Left ventricle myocardium inferior (tissue), 1 donor: ENCODE data around the gene TMEM114. TPM values are rescaled to one million over a fixed set of nuclear protein-coding genes. Genes with fewer than 3 reads are reported as not detected.

ENCODE experiments used
- DNase-seq: peaks from one replicate; pipeline ENCODE4 v3.0.0-alpha.2; 2020
- H3K27ac ChIP-seq: fragments of 200-600 bp; replicated peaks from 2 replicates; pipeline ENCODE4 v1.8.0; 2021
- H3K27me3 ChIP-seq: fragments of 200-600 bp; 2 replicates; pipeline ENCODE4 v1.8.0; 2021; ENCODE audit warnings: low read depth
- H3K36me3 ChIP-seq: fragments of 200-600 bp; 2 replicates; pipeline ENCODE4 v1.8.0; 2021
- H3K4me1 ChIP-seq: fragments of 200-600 bp; 2 replicates; pipeline ENCODE4 v1.8.0; 2021
- H3K4me3 ChIP-seq: fragments of 200-600 bp; 2 replicates; pipeline ENCODE4 v1.8.0; 2021; ENCODE audit warnings: mild to moderate bottlenecking, moderate library complexity
- H3K9me3 ChIP-seq: fragments of 200-600 bp; replicated peaks from 2 replicates; pipeline ENCODE4 v1.8.0; 2021
- intact Hi-C: fragments of 100-400 bp; cut with micrococcal nuclease; formaldehyde crosslinking; loops from one replicate; pipeline ENCODE4 v1.11.0; 2022
- total RNA-seq: library from RNA; stranded (reverse); fragmentation: NEBNext Ultra II Directional; extraction: Animal tissue kit (Norgen Biotek cat#: 25700); gene quantifications from one replicate; pipeline ENCODE4 v1.2.1, GENCODE V29; 2021
- TF ChIP-seq, protein P1 (sequence below): fragments of 200-600 bp; IDR thresholded peaks from 2 replicates; pipeline ENCODE4 v1.8.0; 2021; ENCODE audit warnings: antibody characterized with exemption, mild to moderate bottlenecking, borderline replicate concordance
- donor health status: DM: no; HTN: yes; CAD: no; lungs with severe emphysema.

Gene TMEM114
- total RNA-seq, 1 donor from 2014 or later = not detected

DNA sequence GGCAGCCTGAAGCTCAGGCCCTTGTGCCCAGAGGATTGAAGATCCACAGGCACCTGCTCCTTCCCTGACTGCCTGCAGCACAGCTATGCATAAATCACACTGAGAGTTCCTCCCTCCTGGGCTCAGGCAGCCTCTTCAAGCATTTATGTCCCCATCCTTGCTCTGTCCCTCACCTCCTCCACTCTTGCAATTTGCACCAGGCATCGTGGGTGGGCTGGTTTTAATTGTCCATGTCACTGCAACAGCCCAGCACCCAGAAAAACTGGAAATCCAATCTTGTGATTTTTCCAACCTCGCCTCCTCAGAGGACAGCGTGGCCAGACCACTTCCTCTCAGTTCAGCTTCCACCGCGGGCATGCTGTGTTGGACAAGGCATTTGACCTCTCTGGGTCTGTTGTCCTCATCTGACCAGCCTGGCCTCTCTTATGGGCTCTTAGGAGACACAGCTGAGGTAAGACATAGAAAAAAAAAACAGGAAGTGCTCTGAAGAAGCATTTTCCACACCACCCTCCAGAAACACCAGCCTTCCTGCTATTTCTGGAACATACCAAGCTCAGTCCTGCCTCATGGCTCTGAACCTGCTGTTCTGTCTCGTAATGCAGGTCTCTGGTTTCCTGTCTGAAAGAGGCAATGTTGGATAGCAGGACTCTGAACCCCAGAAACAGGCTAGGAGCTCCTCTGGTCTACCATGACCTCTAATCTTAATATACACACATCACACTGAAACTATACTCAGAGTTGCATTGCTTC lies 8.3 kb downstream of the TMEM114 start:
- intact Hi-C loops = no loop called here
- H3K4me1 ChIP-seq = no peaks in the 10 kb centered on the region
- TF ChIP-seq, protein P1, sequence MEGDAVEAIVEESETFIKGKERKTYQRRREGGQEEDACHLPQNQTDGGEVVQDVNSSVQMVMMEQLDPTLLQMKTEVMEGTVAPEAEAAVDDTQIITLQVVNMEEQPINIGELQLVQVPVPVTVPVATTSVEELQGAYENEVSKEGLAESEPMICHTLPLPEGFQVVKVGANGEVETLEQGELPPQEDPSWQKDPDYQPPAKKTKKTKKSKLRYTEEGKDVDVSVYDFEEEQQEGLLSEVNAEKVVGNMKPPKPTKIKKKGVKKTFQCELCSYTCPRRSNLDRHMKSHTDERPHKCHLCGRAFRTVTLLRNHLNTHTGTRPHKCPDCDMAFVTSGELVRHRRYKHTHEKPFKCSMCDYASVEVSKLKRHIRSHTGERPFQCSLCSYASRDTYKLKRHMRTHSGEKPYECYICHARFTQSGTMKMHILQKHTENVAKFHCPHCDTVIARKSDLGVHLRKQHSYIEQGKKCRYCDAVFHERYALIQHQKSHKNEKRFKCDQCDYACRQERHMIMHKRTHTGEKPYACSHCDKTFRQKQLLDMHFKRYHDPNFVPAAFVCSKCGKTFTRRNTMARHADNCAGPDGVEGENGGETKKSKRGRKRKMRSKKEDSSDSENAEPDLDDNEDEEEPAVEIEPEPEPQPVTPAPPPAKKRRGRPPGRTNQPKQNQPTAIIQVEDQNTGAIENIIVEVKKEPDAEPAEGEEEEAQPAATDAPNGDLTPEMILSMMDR = no peak
- H3K36me3 ChIP-seq = no peaks in the 10 kb centered on the region
- no peak overlapping the region for H3K27ac ChIP-seq
- no peak overlapping the region for H3K4me3 ChIP-seq
- DNase-seq = no peak
- H3K9me3 ChIP-seq = no peaks in the 10 kb centered on the region
- H3K27me3 ChIP-seq = peaks cover 46% of the 10 kb centered on the region

DNA sequence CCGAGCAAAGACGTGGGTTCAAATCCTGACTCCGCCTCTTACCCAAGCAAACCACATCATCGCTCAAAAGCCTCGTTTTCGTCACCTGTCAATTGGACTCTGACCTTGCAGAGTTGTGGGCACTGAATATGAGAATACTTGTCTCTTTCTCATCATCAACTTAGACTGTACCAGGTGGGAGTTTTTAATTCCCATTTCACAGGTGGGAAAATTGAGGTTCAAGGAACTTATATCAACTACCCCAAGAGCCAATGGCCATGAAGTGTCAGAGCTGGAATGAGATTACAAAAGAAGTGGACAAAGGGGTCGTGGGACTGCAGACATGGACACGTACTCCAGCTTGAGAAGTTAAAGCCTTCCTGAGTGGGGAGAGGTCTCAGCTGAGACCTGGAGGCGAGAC lies 10.8 kb downstream of the TMEM114 start:
- Histone ChIP-seq H3K27me3 (peaks cover 54% of the 10 kb centered on the region), H3K4me3 (no peak overlapping the region), H3K27ac (no peak overlapping the region), H3K4me1 (no peaks in the 10 kb centered on the region), H3K9me3 (no peaks in the 10 kb centered on the region), H3K36me3 (no peaks in the 10 kb centered on the region)
- no peak for DNase-seq
- intact Hi-C loops = no loop called here
- TF ChIP-seq, protein P1 = no peak

DNA sequence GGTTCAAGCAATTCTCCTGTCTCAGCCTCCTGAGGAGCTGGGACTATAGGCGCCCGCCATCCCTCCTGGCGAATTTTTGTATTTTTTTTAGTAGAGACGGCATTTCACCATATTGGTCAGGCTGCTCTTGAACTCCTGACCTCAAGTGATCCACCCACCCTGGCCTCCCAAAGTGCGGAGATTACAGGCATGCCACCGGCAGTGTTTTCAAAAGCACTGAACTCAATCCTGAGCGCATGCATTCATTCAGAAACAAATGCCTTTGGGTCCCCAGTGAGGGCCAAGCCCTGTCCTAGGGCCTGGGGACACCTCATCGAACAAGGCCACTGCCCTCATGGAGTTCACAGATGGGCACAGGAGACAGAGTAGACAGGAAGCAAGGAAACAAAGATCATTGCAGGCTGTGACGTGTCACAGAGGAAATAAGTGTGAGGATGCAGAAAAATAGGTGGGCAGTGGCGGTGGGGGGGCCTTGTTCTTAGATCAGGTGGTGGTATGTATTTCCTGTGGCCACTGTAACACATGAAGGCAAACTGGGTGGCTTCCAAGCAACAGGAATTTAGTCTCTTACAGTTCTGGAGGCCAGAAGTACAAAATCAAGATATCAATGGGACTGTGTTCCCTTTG lies 12.5 kb downstream of the TMEM114 start:
- intact Hi-C loops = no loop called here
- H3K27me3 ChIP-seq = peaks cover 68% of the 10 kb centered on the region
- no peaks in the 10 kb centered on the region for H3K4me1 ChIP-seq
- TF ChIP-seq, protein P1 = no peak
- no peaks in the 10 kb centered on the region for H3K36me3 ChIP-seq
- H3K9me3 ChIP-seq = no peaks in the 10 kb centered on the region
- no peak overlapping the region for H3K27ac ChIP-seq
- no peak for DNase-seq
- no peak overlapping the region for H3K4me3 ChIP-seq

DNA sequence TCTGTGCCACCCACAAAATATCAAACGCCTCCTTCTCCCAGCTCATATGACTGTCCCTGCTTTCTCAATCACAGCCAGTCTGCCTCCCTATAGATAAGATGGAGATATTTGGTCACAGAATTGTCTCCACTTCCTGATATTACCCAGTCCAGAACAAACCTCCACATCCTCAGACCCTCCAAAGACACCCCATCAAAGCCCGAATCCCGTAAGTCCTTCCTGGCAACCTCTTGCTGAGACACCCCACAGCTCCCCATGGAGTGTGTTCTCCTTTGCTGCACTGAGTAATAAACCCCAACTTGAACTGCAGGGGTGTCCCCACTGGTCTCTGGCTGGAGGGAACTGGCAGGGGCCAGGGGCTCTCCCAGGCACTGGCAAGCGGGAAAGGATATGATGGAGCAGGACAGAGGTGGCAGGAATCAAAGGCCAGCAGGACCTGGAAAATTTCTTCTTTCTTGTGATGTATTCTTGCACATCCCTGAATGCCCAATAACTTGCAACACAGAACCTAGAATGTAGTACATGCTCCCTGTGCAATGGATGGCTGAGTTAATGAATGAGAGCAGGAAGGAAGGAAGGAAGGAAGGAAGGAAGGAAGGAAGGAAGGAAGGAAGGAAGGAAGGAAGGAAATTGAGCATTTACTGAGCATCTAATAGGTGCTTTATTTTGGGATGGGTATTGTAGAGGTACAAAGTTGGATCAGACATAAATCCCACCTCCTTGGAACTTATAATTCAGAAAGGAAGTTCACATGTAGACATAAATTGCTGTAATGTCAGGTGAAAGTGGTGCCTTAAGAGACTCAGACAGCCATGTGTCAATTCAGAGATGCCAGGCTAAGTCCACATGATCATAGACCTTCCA lies 13.9 kb downstream of the TMEM114 start:
- TF ChIP-seq, protein P1 = no peak
- intact Hi-C loops = no loop called here
- H3K4me1 ChIP-seq = peaks cover 5% of the 10 kb centered on the region
- peaks cover 81% of the 10 kb centered on the region for H3K27me3 ChIP-seq
- no peaks in the 10 kb centered on the region for H3K36me3 ChIP-seq
- DNase-seq = no peak
- H3K27ac ChIP-seq = no peak overlapping the region
- H3K9me3 ChIP-seq = no peaks in the 10 kb centered on the region
- H3K4me3 ChIP-seq = no peak overlapping the region

DNA sequence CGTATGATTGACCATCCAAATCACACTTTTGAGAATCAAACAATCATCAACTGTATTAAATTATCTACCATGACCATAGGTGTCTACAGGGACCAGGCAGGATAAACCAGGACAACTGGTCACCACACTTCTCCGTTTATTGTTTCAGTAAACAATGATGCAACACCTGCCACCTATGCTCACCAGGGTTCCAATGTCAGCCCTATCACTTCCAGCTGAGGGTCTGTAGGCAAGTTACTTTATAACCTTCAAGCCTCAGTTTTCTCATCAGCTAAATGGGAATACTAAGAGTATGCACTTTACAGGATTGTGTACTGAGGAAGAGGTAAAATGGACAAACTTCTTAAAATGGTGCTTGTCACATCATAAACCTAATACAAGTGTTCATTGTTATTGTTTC lies 14.9 kb downstream of the TMEM114 start:
- no peak overlapping the region for H3K4me3 ChIP-seq
- TF ChIP-seq, protein P1 = no peak
- intact Hi-C loops = no loop called here

More for the DNA sequence above, 14.9 kb downstream of the TMEM114 start:
- Histone ChIP-seq H3K4me1 (peaks cover 13% of the 10 kb centered on the region), H3K9me3 (no peaks in the 10 kb centered on the region), H3K27ac (no peak overlapping the region), H3K27me3 (peaks cover 87% of the 10 kb centered on the region), H3K36me3 (no peaks in the 10 kb centered on the region)
- DNase-seq = no peak
